NK-92 (cell line): ENCODE data around the gene C9.
"Not testable (repeated sequence)": the region's sequence is repeated elsewhere in the genome, so short reads cannot be mapped to it uniquely, and the experiment has no call there.

Experiments
- DNase-seq: peaks from one replicate; lab custom pipeline; 2025; ENCODE audit not compliant: unreplicated experiment; lab: John Stamatoyannopoulos, UW

C9 gene

GRCh38 chr5:39364367-39364766, at the start of gene C9:
C9 (minus strand) TSS chr5:39364495; CDS start chr5:39364464, 31 bp downstream.
- no peak for DNase-seq

DNA sequence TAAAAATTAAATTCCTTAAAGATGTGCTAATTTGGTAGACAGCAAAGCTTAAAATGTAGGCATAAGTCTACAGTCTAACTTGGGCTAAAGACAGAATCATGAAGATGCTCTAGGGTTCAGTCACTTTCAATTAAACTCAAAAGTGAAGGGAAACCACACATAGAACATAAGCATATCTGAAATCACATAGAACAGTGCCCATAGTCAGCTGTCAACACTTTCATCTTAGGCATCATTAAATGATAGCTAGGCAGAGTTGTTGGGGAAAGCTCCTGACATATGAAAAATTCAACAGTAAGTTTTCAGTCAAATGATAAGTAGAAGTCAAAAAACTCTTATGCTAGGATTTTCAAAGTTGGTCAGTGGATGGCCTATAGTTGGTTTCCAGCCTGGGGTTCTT, 49.5 kb upstream of the C9 start:
- no peak for DNase-seq

GRCh38 chr5:39412721-39413394, 48.6 kb upstream of the C9 start:
- DNase-seq, result no peak

GRCh38 chr5:39411985-39412384, 47.7 kb upstream of the C9 start:
- no peak for DNase-seq

DNA sequence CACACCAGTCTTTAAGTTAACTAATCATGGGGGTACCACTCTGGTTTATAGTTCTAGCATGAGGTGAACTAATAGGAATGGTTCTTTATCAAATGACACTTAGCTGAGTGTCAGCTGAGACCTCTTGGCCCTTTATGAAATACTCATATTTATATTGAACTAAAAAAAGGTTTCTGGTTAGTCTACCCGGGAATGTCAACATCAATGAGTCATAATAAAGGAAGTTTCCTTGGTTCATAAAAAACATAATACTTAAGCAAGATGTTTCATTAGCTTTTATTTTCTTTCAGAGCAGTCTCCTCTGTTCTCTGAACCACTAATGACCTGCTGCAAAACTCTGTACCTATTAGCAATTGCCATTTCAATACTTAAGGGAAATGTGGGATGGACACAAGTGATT, 46.8 kb upstream of the C9 start:
- DNase-seq, result no peak

GRCh38 chr5:39409033-39409432, 44.7 kb upstream of the C9 start:
- DNase-seq, result no peak

GRCh38 chr5:39405083-39405843, 41.0 kb upstream of the C9 start:
- DNase-seq, result no peak

DNA sequence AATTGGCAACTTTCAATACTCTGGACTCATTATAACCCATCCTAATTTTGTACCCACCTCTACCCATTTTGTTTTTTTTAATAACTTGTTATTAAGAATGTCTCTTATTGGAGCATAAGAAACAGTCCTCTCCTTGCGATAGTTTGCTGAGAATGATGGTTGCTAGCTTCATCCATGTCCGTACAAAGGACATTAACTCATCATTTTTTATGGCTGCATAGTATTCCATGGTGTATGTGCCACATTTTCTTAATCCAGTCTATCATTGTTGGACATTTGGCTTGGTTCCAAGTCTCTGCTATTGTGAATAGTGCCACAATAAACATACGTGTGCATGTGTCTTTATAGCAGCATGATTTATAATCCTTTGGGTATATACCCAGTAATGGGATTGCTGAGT, 39.5 kb upstream of the C9 start:
- DNase-seq, result not testable (repeated sequence)

GRCh38 chr5:39402140-39402539, 37.8 kb upstream of the C9 start:
- DNase-seq, result not testable (repeated sequence)

- DNase-seq, result no peak
These were observed 36.7 kb upstream of the C9 start for GRCh38 chr5:39400713-39401578.

- DNase-seq, result no peak
These were observed 35.1 kb upstream of the C9 start for GRCh38 chr5:39399135-39400036.

- no peak for DNase-seq
These were observed 32.5 kb upstream of the C9 start for GRCh38 chr5:39396843-39397242.

GRCh38 chr5:39395521-39395920, 31.2 kb upstream of the C9 start:
- no peak for DNase-seq

DNA sequence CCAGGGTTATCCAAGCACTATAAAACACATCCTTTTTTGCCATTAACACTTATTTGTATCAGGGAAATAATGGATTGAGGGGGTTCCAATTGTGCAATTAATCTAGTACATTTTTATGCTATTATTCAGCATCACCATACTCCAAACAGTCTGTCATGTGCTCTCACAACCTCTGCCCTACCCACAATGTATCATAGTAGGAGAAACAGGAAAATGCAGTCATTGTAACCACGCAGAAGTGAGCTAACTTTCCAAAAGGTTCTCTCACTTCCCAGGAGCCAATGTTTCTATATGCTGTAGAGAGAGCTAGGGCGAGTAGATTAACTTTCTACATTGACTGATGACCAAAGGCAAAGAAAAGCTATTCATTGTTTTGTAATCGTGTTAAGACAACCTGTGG, 30.7 kb upstream of the C9 start:
- DNase-seq, result no peak

DNA sequence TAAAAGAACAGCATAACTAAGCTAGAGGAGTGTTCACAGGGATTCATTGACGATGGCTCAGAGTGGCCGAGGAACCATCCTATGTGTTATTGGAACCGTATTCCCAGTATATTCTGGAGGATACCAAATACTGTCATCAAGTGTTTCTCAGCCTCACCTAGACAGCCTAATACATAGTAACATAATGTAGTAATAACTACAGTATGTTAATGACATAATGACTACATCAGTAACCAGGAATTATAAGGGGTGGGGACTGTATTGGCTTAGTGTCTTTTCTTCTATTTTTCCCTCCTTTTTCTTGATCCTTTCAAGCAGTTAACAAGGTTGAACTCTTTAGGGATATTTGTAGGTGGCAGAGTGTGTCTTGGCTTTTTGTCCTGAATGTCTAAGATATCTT, 26.6 kb upstream of the C9 start:
- DNase-seq, result no peak

DNA sequence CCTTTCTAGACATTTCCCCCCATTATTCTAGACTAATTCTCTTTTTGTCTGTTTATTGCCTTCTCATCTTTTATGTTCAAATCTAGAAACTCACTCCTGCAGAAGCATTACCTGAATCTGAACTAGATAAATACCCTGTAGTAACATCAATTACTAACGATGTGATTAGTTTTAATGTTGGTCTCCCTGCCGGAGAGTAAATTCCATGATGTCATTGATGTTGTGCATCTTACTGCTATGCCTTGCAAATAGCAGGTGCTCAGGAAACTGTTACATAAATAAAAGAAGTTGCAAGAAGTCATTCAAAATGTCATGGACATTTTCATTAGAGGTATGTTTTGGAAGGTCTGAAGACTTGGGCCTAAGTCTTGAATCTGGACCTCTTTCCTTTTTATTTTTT, 23.0 kb upstream of the C9 start:
- no peak for DNase-seq

- no peak for DNase-seq
These were observed 20.0 kb upstream of the C9 start for GRCh38 chr5:39384271-39384670.

GRCh38 chr5:39381376-39381775, 17.1 kb upstream of the C9 start:
- DNase-seq, result no peak

GRCh38 chr5:39379693-39380092, 15.4 kb upstream of the C9 start:
- no peak for DNase-seq

GRCh38 chr5:39377613-39378012, 13.3 kb upstream of the C9 start:
- no peak for DNase-seq

DNA sequence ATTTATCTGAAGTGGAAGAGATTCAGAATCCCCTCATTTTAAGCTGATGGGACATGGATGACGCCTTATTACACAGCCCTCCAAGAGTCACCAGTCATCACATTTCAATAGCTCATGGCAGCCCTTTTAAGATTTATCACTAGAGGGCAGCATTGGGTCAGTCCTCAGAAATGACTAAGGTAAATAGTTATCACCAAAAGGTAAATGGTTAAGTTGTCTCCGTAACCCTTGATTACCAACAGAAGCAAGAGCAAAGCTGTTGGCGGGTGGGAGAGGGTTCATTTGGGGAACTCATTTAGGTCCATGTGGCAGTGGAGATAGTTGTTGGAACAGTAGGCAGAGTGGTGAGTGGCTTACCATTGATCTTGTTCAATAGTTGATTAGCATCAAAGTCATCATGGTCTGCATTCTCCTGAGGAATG, 12.0 kb upstream of the C9 start:
- DNase-seq, result no peak
